OCI-LY7 (cell line): ENCODE measurements around the gene INSRR. TPM values are rescaled to one million over a fixed set of nuclear protein-coding genes. Genes with fewer than 3 reads are reported as not detected.

Experiments
- BruUV-seq: library from RNA; stranded (reverse); fragments of 400-500 nt; replicated peaks from 2 replicates; lab custom pipeline; 2021; lab: Mats Ljungman, UMichigan
- CTCF ChIA-PET: fragments of 300-600 bp; sonication (Branson Sonifier 250); formaldehyde crosslinking; loops from one replicate; lab custom pipeline; 2022; ENCODE audit warnings: antibody characterized with exemption; ENCODE audit not compliant: unreplicated experiment; lab: Charles Lee
- POLR2A ChIA-PET: fragments of 300-600 bp; sonication (Branson Sonifier 250); formaldehyde crosslinking; loops from one replicate; lab custom pipeline; 2022; ENCODE audit warnings: antibody characterized with exemption; lab: Charles Lee
- DNase-seq: peaks from one replicate; pipeline ENCODE4 v3.0.0-alpha.2; 2015; ENCODE audit warnings: low spot score
- H2AFZ ChIP-seq: fragments of 200-600 bp; sonication (generic), shearing (Covaris generic); 2 replicates; pipeline ENCODE4 v1.6.1; 2014; ENCODE audit warnings: mild to moderate bottlenecking, antibody characterized with exemption, low read length, moderate library complexity
- H3K27ac ChIP-seq: fragments of 200-600 bp; sonication (generic); 2 replicates; pipeline ENCODE4 v1.5.1; 2014; ENCODE audit warnings: mixed run types, low read depth, mild to moderate bottlenecking, moderate library complexity, low read length, inconsistent platforms; ENCODE audit not compliant: poor library complexity, severe bottlenecking
- H3K36me3 ChIP-seq: fragments of 200-600 bp; sonication (generic); 2 replicates; pipeline ENCODE4 v1.6.1; 2014; ENCODE audit warnings: mild to moderate bottlenecking, antibody characterized with exemption, low read length, moderate library complexity, mixed read lengths; ENCODE audit not compliant: insufficient read depth
- H3K4me1 ChIP-seq: fragments of 200-600 bp; sonication (generic); 2 replicates; pipeline ENCODE4 v1.5.1; 2014; ENCODE audit warnings: mild to moderate bottlenecking, low read length; ENCODE audit not compliant: insufficient read depth, poor library complexity, severe bottlenecking
- H3K4me2 ChIP-seq: fragments of 200-600 bp; sonication (generic); 2 replicates; pipeline ENCODE4 v1.6.1; 2014; ENCODE audit warnings: mild to moderate bottlenecking, low read length
- H3K4me3 ChIP-seq: fragments of 200-600 bp; sonication (generic); 2 replicates; pipeline ENCODE4 v1.5.1; 2014; ENCODE audit warnings: mild to moderate bottlenecking, low read depth, low read length; ENCODE audit not compliant: poor library complexity, severe bottlenecking
- H3K79me2 ChIP-seq: fragments of 200-600 bp; sonication (generic); 2 replicates; pipeline ENCODE4 v1.6.1; 2016; ENCODE audit warnings: low read depth, mild to moderate bottlenecking, low read length, moderate library complexity, mixed read lengths; ENCODE audit not compliant: insufficient read depth
- H3K9me2 ChIP-seq: fragments of 200-600 bp; sonication (generic); 2 replicates; pipeline ENCODE4 v1.6.1; 2016; ENCODE audit warnings: mild to moderate bottlenecking, low read length, mixed read lengths; ENCODE audit not compliant: insufficient read depth
- H3K9me3 ChIP-seq: fragments of 200-600 bp; sonication (generic); 2 replicates; pipeline ENCODE4 v1.6.1; 2014; ENCODE audit warnings: mild to moderate bottlenecking, mixed run types, low read length, mixed read lengths
- H4K20me1 ChIP-seq: fragments of 200-600 bp; sonication (generic); 2 replicates; pipeline ENCODE4 v1.6.1; 2014; ENCODE audit warnings: mild to moderate bottlenecking, antibody characterized with exemption, low read length, moderate library complexity, mixed read lengths; ENCODE audit not compliant: insufficient read depth
- EZH2phosphoT487 ChIP-seq: fragments of 200-600 bp; sonication (generic); IDR thresholded peaks from 2 replicates; pipeline ENCODE4 v1.6.1; 2018; ENCODE audit warnings: low read depth, borderline replicate concordance, mild to moderate bottlenecking, mixed run types, antibody characterized with exemption, low read length, moderate library complexity, mixed read lengths
- intact Hi-C: fragments of 100-400 bp; cut with micrococcal nuclease; formaldehyde crosslinking; loops from one replicate; pipeline ENCODE4 v1.10.0; 2022; ENCODE audit not compliant: unreplicated experiment
- total RNA-seq, 2 experiments: library from RNA; depleted of rRNA in 1 of 2; stranded (reverse); fragments of >200 nt in 1 of 2; shearing (Covaris generic) in 1 of 2; gene quantifications; 2 replicates each; pipeline ENCODE4 v1.2.3, GENCODE V29; 2014 to 2022
- TF ChIP-seq, protein P1 (sequence below): fragments of 200-600 bp; sonication (generic); conservative IDR thresholded peaks from 2 replicates; pipeline ENCODE4 v1.5.1; 2014; ENCODE audit warnings: mild to moderate bottlenecking, antibody characterized with exemption, low read length, moderate library complexity, mixed read lengths

The INSRR gene
- total RNA-seq, 2 experiments from 2014 or later, result not detected

DNA sequence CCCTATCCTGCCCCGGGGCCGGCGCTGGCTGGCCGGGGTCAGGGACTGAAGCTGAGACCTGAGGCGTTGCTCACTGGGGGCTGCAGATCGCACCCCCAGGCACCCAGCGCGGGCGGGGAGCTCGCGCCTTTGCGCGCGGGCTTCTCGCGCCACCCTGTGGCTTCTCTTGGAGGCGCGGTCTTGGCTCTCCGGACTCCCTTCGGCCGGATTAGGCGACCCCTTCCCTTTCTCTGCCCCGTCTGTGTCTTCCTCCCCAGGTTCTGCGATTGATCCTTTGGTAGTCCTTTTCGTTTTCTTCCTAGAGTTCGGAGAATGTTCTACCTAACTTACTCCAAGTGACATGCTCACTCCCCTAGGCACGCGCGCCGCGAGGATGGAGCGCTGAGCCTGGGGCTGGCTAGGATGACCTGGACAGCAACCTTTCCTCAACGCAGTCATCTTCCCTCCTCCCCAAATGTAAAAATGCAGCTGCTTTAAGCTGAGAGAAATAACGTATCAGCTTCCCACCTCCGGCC, 1.3 kb upstream of the INSRR start:
- H3K9me3 ChIP-seq, result no peaks in the 10 kb centered on the region
- ChIA-PET CTCF (interaction anchor here (0.5 to 0.6 kb wide), 2 partner anchors 28 to 199 kb away, joined by 3 to 9 read pairs; no protein-coding TSS in a partner anchor), POLR2A (interaction anchor here (1.0 kb wide), 1 partner anchor 26 kb away, joined by 3 read pairs; no protein-coding TSS in a partner anchor)
- H4K20me1 ChIP-seq, result no peaks in the 10 kb centered on the region
- no peaks in the 10 kb centered on the region for H3K79me2 ChIP-seq
- BruUV-seq, result no TSS peak
- H2AFZ ChIP-seq, result no peak overlapping the region
- no peak overlapping the region for H3K27ac ChIP-seq
- no peaks in the 10 kb centered on the region for H3K36me3 ChIP-seq
- no peaks in the 10 kb centered on the region for H3K9me2 ChIP-seq
- peak overlapping the region; percentile 11 for H3K4me3 ChIP-seq
- peaks cover 4% of the 10 kb centered on the region for H3K4me1 ChIP-seq
- H3K4me2 ChIP-seq, result peak overlapping the region; percentile 65
- DNase-seq, result peak; percentile 63
- TF ChIP-seq, protein P1, sequence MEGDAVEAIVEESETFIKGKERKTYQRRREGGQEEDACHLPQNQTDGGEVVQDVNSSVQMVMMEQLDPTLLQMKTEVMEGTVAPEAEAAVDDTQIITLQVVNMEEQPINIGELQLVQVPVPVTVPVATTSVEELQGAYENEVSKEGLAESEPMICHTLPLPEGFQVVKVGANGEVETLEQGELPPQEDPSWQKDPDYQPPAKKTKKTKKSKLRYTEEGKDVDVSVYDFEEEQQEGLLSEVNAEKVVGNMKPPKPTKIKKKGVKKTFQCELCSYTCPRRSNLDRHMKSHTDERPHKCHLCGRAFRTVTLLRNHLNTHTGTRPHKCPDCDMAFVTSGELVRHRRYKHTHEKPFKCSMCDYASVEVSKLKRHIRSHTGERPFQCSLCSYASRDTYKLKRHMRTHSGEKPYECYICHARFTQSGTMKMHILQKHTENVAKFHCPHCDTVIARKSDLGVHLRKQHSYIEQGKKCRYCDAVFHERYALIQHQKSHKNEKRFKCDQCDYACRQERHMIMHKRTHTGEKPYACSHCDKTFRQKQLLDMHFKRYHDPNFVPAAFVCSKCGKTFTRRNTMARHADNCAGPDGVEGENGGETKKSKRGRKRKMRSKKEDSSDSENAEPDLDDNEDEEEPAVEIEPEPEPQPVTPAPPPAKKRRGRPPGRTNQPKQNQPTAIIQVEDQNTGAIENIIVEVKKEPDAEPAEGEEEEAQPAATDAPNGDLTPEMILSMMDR, result peak; percentile 83
- TF ChIP-seq EZH2phosphoT487, result no peak
- intact Hi-C loops, result loop anchor here (1.0 to 5.0 kb wide), 3 partner anchors 63 to 171 kb away; partner anchors contain the start of genes ISG20L2 and METTL25B

DNA sequence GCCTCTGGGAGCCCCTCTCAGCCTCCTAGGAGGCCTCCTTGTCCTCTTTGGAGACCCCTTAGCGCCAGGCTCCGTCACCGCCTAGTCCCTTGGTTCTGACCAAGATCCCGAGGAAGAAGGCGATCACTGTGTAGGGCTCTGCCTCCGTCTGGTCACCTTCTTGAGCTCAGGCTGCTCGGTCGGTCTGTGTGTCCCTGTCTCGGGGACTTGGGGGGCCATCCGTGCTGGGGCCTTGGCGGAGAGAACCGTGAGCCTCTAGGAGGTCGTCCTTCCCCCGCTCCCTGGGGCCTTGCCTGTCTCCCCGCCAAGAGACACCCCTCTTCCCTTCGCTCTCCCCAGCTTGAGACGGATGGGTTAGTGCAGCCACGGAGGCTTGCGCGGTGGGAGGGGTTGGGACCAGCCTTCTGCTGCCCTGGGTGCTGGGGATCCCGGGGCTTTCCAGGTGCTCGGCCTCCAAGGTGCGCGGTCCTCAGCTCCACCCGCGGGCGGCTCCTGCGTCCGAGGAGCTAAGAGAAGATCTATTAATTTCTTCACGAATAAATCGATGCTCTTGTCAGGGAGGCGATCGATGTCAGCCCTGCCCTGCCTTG, 701 bp upstream of the INSRR start:
- Histone ChIP-seq H3K36me3 (no peaks in the 10 kb centered on the region), H3K4me1 (peaks cover 4% of the 10 kb centered on the region), H3K9me3 (no peaks in the 10 kb centered on the region), H3K79me2 (no peaks in the 10 kb centered on the region), H2AFZ (no peak overlapping the region), H3K4me2 (peak overlapping the region; percentile 65), H3K9me2 (no peaks in the 10 kb centered on the region), H3K27ac (no peak overlapping the region), H3K4me3 (no peak overlapping the region), H4K20me1 (no peaks in the 10 kb centered on the region)
- CTCF ChIA-PET, result interaction anchor here (0.5 to 0.6 kb wide), 2 partner anchors 28 to 199 kb away, joined by 3 to 9 read pairs; no protein-coding TSS in a partner anchor
- DNase-seq, result no peak
- intact Hi-C loops, result loop anchor here (1.0 to 5.0 kb wide), 3 partner anchors 62 to 170 kb away; partner anchors contain the start of genes ISG20L2 and METTL25B
- no TSS peak for BruUV-seq
- POLR2A ChIA-PET, result interaction anchor here (0.6 kb wide), 1 partner anchor 134 kb away, joined by 5 read pairs; no protein-coding TSS in a partner anchor
- TF ChIP-seq, protein P1, result no peak
- TF ChIP-seq EZH2phosphoT487, result no peak
